ENCODE data around the gene ACOT11. TPM values are rescaled to one million over a fixed set of nuclear protein-coding genes. Genes with fewer than 3 reads are reported as not detected.
"Not testable (repeated sequence)": the region's sequence is repeated elsewhere in the genome, so short reads cannot be mapped to it uniquely, and the experiment has no call there.

ACOT11 gene
- total and polyA plus RNA-seq, 2 experiments from 2014 or later: 13.8 to 20.0 TPM

- H3K27ac ChIP-seq: no peak overlapping the region
- no peaks in the 10 kb centered on the region for H3K36me3 ChIP-seq (replicated peaks; ENCODE audit: insufficient read depth, low read depth)
- H3K4me1 ChIP-seq (ENCODE audit: insufficient read depth): no peaks in the 10 kb centered on the region
- H3K79me2 ChIP-seq: no peaks in the 10 kb centered on the region
- TF ChIP-seq EZH2 (IDR thresholded peaks at IDR 0.05; ENCODE audit: borderline replicate concordance): no peak
- no peak for DNase-seq (ENCODE audit: low spot score)
- 74% methylated on average over 4 of the region's 6 CpGs for WGBS (ENCODE audit: low lambda C conversion rate, missing lambda C conversion rate)
- H3K27me3 ChIP-seq: no peaks in the 10 kb centered on the region
- no peaks in the 10 kb centered on the region for H3K9me2 ChIP-seq (replicated peaks; ENCODE audit: insufficient read depth)
- no peak overlapping the region for H3K4me2 ChIP-seq
- no peaks in the 10 kb centered on the region for H3K9me3 ChIP-seq (ENCODE audit: low read depth)
- H4K20me1 ChIP-seq (ENCODE audit: insufficient read depth, poor library complexity, severe bottlenecking): no peaks in the 10 kb centered on the region
- no peak overlapping the region for H2AFZ ChIP-seq
- H3K4me3 ChIP-seq: no peak overlapping the region
These were observed 41.4 kb upstream of the ACOT11 start for GRCh38 chr1:54506594-54506993.

GRCh38 chr1:54507033-54507870, 40.8 kb upstream of the ACOT11 start:
- TF ChIP-seq EZH2phosphoT487 (IDR thresholded peaks at IDR 0.05; ENCODE audit: low read depth, severe bottlenecking, unreplicated experiment) (no peak), CTCF (IDR thresholded peaks at IDR 0.05; ENCODE audit: poor library complexity) (no peak), EZH2 (IDR thresholded peaks at IDR 0.05; ENCODE audit: borderline replicate concordance) (no peak)
- Histone ChIP-seq H3K27me3 (no peaks in the 10 kb centered on the region), H3K9me3 (ENCODE audit: low read depth) (no peaks in the 10 kb centered on the region), H3K27ac (no peak overlapping the region), H3K79me2 (no peaks in the 10 kb centered on the region), H4K20me1 (ENCODE audit: insufficient read depth, poor library complexity, severe bottlenecking) (no peaks in the 10 kb centered on the region), H3K9me2 (replicated peaks; ENCODE audit: insufficient read depth) (no peaks in the 10 kb centered on the region), H3K4me2 (no peak overlapping the region), H2AFZ (no peak overlapping the region), H3K4me3 (no peak overlapping the region), H3K36me3 (replicated peaks; ENCODE audit: insufficient read depth, low read depth) (no peaks in the 10 kb centered on the region), H3K4me1 (ENCODE audit: insufficient read depth) (no peaks in the 10 kb centered on the region)
- WGBS (ENCODE audit: low lambda C conversion rate, missing lambda C conversion rate): 88% methylated on average over 17 of the region's 17 CpGs
- DNase-seq (ENCODE audit: low spot score): no peak

- WGBS (ENCODE audit: low lambda C conversion rate, missing lambda C conversion rate): 84% methylated on average over 3 of the region's 3 CpGs
- Histone ChIP-seq H4K20me1 (ENCODE audit: insufficient read depth, poor library complexity, severe bottlenecking) (no peaks in the 10 kb centered on the region), H3K36me3 (replicated peaks; ENCODE audit: insufficient read depth, low read depth) (no peaks in the 10 kb centered on the region), H3K27ac (no peak overlapping the region), H3K4me2 (no peak overlapping the region), H2AFZ (no peak overlapping the region), H3K9me3 (ENCODE audit: low read depth) (no peaks in the 10 kb centered on the region), H3K27me3 (no peaks in the 10 kb centered on the region), H3K79me2 (no peaks in the 10 kb centered on the region), H3K4me1 (ENCODE audit: insufficient read depth) (no peaks in the 10 kb centered on the region), H3K4me3 (no peak overlapping the region), H3K9me2 (replicated peaks; ENCODE audit: insufficient read depth) (no peaks in the 10 kb centered on the region)
- no peak for DNase-seq (ENCODE audit: low spot score)
- no peak for TF ChIP-seq CTCF (IDR thresholded peaks at IDR 0.05; ENCODE audit: poor library complexity)
These were observed 37.2 kb upstream of the ACOT11 start for GRCh38 chr1:54510715-54511270.

GRCh38 chr1:54513921-54514580, 34.0 kb upstream of the ACOT11 start:
- not testable (repeated sequence) for H3K36me3 ChIP-seq (replicated peaks; ENCODE audit: insufficient read depth, low read depth); DNase-seq (ENCODE audit: low spot score); H4K20me1 ChIP-seq (ENCODE audit: insufficient read depth, poor library complexity, severe bottlenecking); H3K4me2 ChIP-seq; H2AFZ ChIP-seq; H3K27me3 ChIP-seq; H3K9me3 ChIP-seq (ENCODE audit: low read depth); H3K9me2 ChIP-seq (replicated peaks; ENCODE audit: insufficient read depth); H3K4me1 ChIP-seq (ENCODE audit: insufficient read depth); H3K79me2 ChIP-seq; H3K4me3 ChIP-seq; H3K27ac ChIP-seq
- WGBS (ENCODE audit: low lambda C conversion rate, missing lambda C conversion rate): 94% methylated on average over 24 of the region's 24 CpGs
